Dermis blood vessel endothelial cell (primary cell): Measurements from ENCODE around the gene HMCES. TPM values are rescaled to one million over a fixed set of nuclear protein-coding genes. Genes with fewer than 3 reads are reported as not detected.
A peak's percentile ranks its signal among the peaks of the same experiment; 100 is the strongest.

Experiments
- DNase-seq: peaks from one replicate; pipeline ENCODE4 v3.0.0; 2010
- total RNA-seq: library from RNA; depleted of rRNA; stranded (reverse); fragments of >200 nt; gene quantifications from 2 replicates; pipeline ENCODE4 v1.2.3, GENCODE V29; 2014

The HMCES gene
- total RNA-seq, 1 donor from 2014 or later = 31.3 TPM

DNA sequence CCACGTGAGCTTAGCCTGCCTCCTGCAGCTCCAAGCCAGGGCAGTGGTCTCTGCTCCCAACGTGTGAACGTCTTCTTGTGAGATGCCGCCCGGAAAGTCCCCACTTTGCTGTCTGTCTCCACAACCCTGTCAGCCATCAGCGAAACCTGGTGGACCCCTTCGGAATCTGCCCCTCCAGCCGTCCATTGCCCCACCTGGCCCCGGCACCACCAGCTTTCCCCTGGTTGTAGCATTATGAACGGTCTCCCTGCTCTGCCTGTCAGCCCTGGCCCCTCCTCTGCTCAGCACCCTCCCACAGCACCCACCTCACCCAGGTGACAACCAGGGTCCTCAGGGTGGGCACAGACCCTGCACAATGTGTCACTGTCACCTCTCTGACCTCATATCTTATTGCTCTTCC is 71.1 kb downstream of the HMCES start:
- no peak for DNase-seq

DNA sequence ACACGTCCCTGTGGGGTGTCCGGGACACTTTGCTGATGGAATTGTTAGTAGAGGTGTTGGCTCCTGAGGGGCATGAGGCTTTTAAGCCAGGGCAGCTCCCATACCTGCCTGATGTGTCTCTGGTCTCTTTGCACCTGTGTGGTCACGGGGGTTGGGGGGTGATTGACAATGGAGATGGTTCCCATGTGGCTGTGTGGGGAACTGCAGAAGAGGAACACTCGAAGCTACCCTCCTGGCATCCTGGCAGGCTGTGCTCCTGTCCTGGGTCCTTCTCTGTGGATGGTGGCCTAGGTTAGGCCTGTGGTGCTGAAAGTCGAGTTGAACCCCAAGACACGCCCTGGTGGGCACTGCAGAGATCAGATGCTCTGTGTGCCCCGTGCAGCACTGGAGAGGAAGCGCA is 73.4 kb downstream of the HMCES start:
- no peak for DNase-seq

DNA sequence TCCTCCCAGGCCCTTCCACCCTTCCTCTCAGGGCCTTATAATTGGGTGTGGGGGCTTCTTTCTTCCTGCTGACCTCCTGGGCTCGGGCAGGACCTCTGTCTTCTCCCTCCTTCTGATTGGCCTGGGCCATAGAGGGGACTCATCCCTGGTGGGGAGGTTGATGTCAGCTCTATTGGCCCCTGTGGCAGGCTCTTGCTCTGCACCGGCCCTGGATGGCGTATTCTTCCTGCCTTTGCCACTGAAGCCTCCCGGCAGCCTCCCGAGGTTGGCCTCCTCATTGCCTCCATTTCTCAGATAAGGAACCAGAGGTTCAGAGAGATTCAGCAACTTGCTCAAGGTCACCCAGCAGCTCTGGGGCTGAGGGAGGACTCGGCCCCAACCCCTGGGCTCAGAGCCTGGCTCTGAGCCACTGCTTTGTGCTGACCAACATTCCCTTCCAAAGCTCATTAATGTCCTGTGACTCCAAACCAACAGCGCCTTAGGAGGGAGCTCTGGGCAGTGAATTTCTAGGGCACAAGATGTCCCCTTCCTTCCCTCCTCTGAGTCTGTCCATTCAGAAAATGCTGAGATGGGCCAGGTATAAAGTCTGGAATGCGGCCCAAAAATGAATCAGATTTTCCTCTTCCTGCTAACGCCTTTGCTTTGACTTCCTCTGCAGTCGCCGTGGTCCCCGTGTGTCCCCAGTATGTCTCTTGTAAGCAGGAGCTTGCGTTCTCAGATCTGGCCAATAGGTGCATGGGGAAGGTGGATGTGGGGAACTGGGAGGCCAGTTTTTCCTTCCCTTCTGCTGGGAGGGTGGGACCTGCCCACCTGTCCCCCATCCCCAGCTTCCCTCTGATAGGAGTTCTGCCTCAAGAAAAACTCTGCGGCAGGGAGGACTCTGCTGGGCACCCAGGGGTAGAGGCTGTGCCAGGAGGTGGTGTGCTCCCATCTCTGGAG is 74.2 kb downstream of the HMCES start:
- DNase-seq = peak; percentile 68

DNA sequence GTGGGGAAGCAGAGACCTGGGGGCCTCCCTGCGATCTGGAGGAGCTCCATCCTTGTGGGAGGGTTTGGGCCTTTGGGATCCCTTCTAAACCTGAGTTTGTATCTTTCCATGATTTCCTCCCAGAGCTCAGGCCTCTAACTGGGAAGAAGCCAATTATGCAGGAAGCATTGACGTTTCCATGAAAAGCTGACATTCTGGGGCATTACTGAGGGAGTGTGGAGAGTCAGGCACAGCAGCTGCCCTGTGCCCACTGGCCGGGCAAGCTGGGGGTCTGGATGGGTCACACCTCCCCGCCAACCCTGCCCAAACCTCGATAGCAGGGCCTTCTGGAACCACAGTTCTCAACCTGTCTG is 74.9 kb downstream of the HMCES start:
- peak; percentile 15 for DNase-seq

Other genes with a start within 250 kb of the HMCES start
- gene GP9, start 218.1 kb upstream of the HMCES start, total RNA-seq = not detected in 2 replicates
- 68.8 and 116 TPM in 2 replicates for gene RAB43, start 157.1 kb upstream of the HMCES start, total RNA-seq
- 37.9 and 57.6 TPM in 2 replicates for gene ISY1, start 117.8 kb upstream of the HMCES start, total RNA-seq
- gene CNBP, start 95.0 kb upstream of the HMCES start, total RNA-seq = 251 and 283 TPM in 2 replicates
- gene COPG1, start 29.3 kb upstream of the HMCES start, total RNA-seq = 225 and 267 TPM in 2 replicates
- not detected in 2 replicates for gene EFCAB12, start 149.8 kb downstream of the HMCES start, total RNA-seq
- gene MBD4, start 161.1 kb downstream of the HMCES start, total RNA-seq = 26.4 and 30.4 TPM in 2 replicates
- gene IFT122, start 161.4 kb downstream of the HMCES start, total RNA-seq = 28.4 and 43.5 TPM in 2 replicates
- not detected in 2 replicates for gene RHO, start 249.8 kb downstream of the HMCES start, total RNA-seq